SK-N-SH treated with all-trans-retinoic acid at 6 μM for 48 hours (cell line): ENCODE results near the gene CLPSL2.

ENCODE experiments used
- CREB5 ChIP-seq: fragments of 250-450 bp; sonication (Bioruptor Pico); IDR thresholded peaks from 2 replicates; pipeline ENCODE4 v1.5.1; 2020; ENCODE audit warnings: low read depth, mild to moderate bottlenecking, moderate library complexity
- GLIS3 ChIP-seq: fragments of 250-450 bp; sonication (Bioruptor Pico); IDR thresholded peaks from 2 replicates; pipeline ENCODE4 v1.5.0; 2020; ENCODE audit warnings: mild to moderate bottlenecking, moderate library complexity
- ISL1 ChIP-seq: fragments of 250-450 bp; sonication (Bioruptor Pico); IDR thresholded peaks from 2 replicates; pipeline ENCODE4 v2.1.2; 2022; ENCODE audit warnings: mild to moderate bottlenecking, moderate library complexity
- PATZ1 ChIP-seq: fragments of 250-450 bp; sonication (Bioruptor Pico); IDR thresholded peaks from 2 replicates; pipeline ENCODE4 v1.8.0; 2020; ENCODE audit warnings: mild to moderate bottlenecking, moderate library complexity, borderline replicate concordance
- RARB ChIP-seq: fragments of 250-450 bp; sonication (Bioruptor Pico); IDR thresholded peaks from 2 replicates; pipeline ENCODE4 v1.8.0; 2021; ENCODE audit warnings: mild to moderate bottlenecking, moderate library complexity
- SNAI2 ChIP-seq: fragments of 250-450 bp; sonication (Bioruptor Pico); IDR thresholded peaks from 2 replicates; pipeline ENCODE4 v1.5.0; 2020; ENCODE audit warnings: mild to moderate bottlenecking, moderate library complexity
- TSHZ2 ChIP-seq: fragments of 250-450 bp; sonication (Bioruptor Pico); IDR thresholded peaks from 2 replicates; pipeline ENCODE4 v1.5.0; 2020; ENCODE audit warnings: mild to moderate bottlenecking, moderate library complexity
- ZNF70 ChIP-seq: fragments of 450-650 bp; formaldehyde crosslinking; IDR thresholded peaks from 2 replicates; pipeline ENCODE4 v1.5.0; 2020; ENCODE audit warnings: mild to moderate bottlenecking, moderate library complexity

- TF ChIP-seq RARB (CRISPR knock-in tag): no peak
- TF ChIP-seq ZNF70 (CRISPR knock-in tag): no peak
- no peak for TF ChIP-seq PATZ1 (CRISPR knock-in tag)
- no peak for TF ChIP-seq ISL1 (CRISPR knock-in tag)
- no peak for TF ChIP-seq GLIS3 (CRISPR knock-in tag)
- TF ChIP-seq SNAI2: no peak
- TF ChIP-seq TSHZ2 (CRISPR knock-in tag): no peak
- no peak for TF ChIP-seq CREB5 (CRISPR knock-in tag)
These were observed 47.2 kb downstream of the CLPSL2 start for GRCh38 chr6:35823601-35824000.
